ENCODE measurements around the gene NABP2.

DNA sequence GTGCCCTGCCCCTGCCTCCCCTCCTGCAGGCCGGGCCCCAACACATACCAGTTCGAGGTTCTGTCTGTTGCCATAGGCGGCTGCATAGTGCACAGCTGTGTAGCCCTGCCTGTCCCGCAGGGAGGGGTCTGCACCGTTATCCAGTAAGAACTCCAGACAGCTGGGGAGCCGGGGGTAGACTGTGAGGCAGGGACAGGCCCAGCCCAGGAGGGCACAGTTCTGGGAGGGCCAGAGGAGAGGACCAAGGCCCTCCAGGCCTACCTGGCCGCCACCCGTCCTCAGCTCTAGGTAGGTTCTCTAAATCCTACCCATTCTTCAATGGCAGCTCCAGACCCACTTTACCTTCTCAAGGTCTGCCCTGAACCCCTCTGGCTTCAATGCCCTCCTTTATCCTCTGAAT is 24.6 kb downstream of the NABP2 start:
- TF ChIP-seq FOS (IDR thresholded peaks at IDR 0.05; ENCODE audit: low read depth, low read length) (no peak), POLR2A (IDR thresholded peaks at IDR 0.05; ENCODE audit: low read depth, low read length) (no peak), MAFK (IDR thresholded peaks at IDR 0.05; ENCODE audit: low read depth, low read length) (no peak), RFX5 (IDR thresholded peaks at IDR 0.05; ENCODE audit: low read depth, low read length) (no peak)
- TF ChIP-seq, protein P1, sequence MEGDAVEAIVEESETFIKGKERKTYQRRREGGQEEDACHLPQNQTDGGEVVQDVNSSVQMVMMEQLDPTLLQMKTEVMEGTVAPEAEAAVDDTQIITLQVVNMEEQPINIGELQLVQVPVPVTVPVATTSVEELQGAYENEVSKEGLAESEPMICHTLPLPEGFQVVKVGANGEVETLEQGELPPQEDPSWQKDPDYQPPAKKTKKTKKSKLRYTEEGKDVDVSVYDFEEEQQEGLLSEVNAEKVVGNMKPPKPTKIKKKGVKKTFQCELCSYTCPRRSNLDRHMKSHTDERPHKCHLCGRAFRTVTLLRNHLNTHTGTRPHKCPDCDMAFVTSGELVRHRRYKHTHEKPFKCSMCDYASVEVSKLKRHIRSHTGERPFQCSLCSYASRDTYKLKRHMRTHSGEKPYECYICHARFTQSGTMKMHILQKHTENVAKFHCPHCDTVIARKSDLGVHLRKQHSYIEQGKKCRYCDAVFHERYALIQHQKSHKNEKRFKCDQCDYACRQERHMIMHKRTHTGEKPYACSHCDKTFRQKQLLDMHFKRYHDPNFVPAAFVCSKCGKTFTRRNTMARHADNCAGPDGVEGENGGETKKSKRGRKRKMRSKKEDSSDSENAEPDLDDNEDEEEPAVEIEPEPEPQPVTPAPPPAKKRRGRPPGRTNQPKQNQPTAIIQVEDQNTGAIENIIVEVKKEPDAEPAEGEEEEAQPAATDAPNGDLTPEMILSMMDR (conservative IDR thresholded peaks at IDR 0.05; ENCODE audit: low read depth, low read length), result no peak
